K562 (cell line): Measurements from ENCODE around the gene ACKR2. TPM values are rescaled to one million over a fixed set of nuclear protein-coding genes. Genes with fewer than 3 reads are reported as not detected.

Experiments
- ARID2 ChIP-seq: fragments of 450-650 bp; IDR thresholded peaks from 2 replicates; pipeline ENCODE4 v1.6.1; 2017; ENCODE audit warnings: antibody characterized with exemption, mild to moderate bottlenecking
- BMI1 ChIP-seq: fragments of 150-350 bp; IDR thresholded peaks from 2 replicates; pipeline ENCODE4 v1.6.1; 2014; ENCODE audit warnings: low read length
- MCM7 ChIP-seq, 2 experiments: fragments of 450-650 bp; IDR thresholded peaks; 2 replicates each; pipeline ENCODE4 v1.6.1; 2016 to 2018
- NFXL1 ChIP-seq: fragments of 450-650 bp; formaldehyde crosslinking; IDR thresholded peaks from 2 replicates; pipeline ENCODE4 v1.4.0; 2021; ENCODE audit warnings: mild to moderate bottlenecking
- RBM15 ChIP-seq: fragments of 200-400 bp; formaldehyde crosslinking; IDR thresholded peaks from 2 replicates; pipeline ENCODE4 v1.6.1; 2018; ENCODE audit warnings: mild to moderate bottlenecking, low read length, moderate library complexity; ENCODE audit not compliant: insufficient read depth
- RUNX1 ChIP-seq: sonication (generic); IDR thresholded peaks from 2 replicates; pipeline ENCODE4 v1.6.1; 2016; ENCODE audit warnings: antibody characterized with exemption, low read depth
- SMAD3 ChIP-seq: fragments of 450-650 bp; formaldehyde crosslinking; conservative IDR thresholded peaks from 2 replicates; pipeline ENCODE4 v1.4.0; 2020; ENCODE audit warnings: mild to moderate bottlenecking
- SMARCA5 ChIP-seq: fragments of 450-650 bp; IDR thresholded peaks from 2 replicates; pipeline ENCODE4 v1.6.1; 2016
- SMC3 ChIP-seq: conservative IDR thresholded peaks from 2 replicates; pipeline ENCODE4 v1.6.1; 2011; ENCODE audit warnings: low read depth, low read length, improper control_type of control experiment; ENCODE audit not compliant: insufficient read depth
- ZNF165 ChIP-seq: fragments of 250-450 bp; sonication (Bioruptor Pico); IDR thresholded peaks from 2 replicates; pipeline ENCODE4 v1.4.0; 2020; ENCODE audit warnings: borderline replicate concordance
- ZNF354B ChIP-seq: fragments of 250-450 bp; sonication (Bioruptor Pico); IDR thresholded peaks from 2 replicates; pipeline ENCODE4 v1.4.0; 2020
- polyA plus RNA-seq, 8 experiments: library from polyadenylated mRNA; depleted of rRNA in 4 of 8; stranded (reverse) in 5 of 8; unstranded in 3 of 8; fragments of >200 nt; fragmentation: Nextera tagmentation in 2 of 8; fragmentation: Illumina TruSeq in 1 of 8; extraction: Ambion mirVana in 2 of 8; extraction: Trizol in 1 of 8; gene quantifications; 2 replicates each; pipeline versions ENCODE4 v1.2.1 to v1.2.3, GENCODE V29; 2011 to 2014; ENCODE audit warnings: inconsistent platforms in 1 of 8, missing spikeins in 1 of 8
- total RNA-seq, 7 experiments: library from RNA; depleted of rRNA in 6 of 7; stranded (reverse); fragments of >200 nt in 6 of 7; fragmentation: Illumina TruSeq in 2 of 7; extraction: Trizol in 2 of 7; gene quantifications; 2 replicates each; pipeline versions ENCODE4 v1.2.1 to v1.2.3, GENCODE V29; 2011 to 2021; ENCODE audit warnings: low replicate concordance in 1 of 7
- TF ChIP-seq, protein P1 (sequence below), 2 experiments: fragments of 450-650 bp; formaldehyde crosslinking in 1 of 2; IDR thresholded peaks; 2 replicates each; pipeline versions ENCODE4 v1.4.0 to v1.6.1; 2014 to 2020; ENCODE audit warnings: mild to moderate bottlenecking in 2 of 2, borderline replicate concordance in 1 of 2, low read depth in 1 of 2

Gene ACKR2
- total and polyA plus RNA-seq, 9 of the 15 experiments (the other 6 are each of a cell fraction or from before 2014, with no cell fraction given): 0.03 to 0.69 (median 0.25) TPM; not detected in 1

DNA sequence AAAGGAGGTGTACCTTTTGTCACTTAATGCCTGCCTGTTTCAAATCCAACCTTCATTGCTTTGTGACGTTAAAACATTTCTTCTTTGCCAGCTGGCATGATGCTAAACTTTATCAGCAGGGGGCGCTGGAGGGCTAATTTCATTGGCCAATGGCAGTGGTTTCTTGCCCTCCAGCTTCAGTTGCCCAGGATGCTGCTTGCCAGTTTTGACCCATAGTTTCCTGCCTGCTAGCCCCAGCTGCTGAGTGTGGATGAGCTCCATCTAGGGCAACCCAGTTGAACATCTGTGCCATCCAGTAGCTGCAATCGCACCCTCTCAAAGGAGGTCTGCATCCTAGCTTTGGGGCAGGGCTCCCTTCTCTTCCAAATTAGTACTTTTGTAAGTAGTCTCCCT lies 22.1 kb downstream of the ACKR2 start (continued):
- peak; percentile 90 for TF ChIP-seq SMC3
- TF ChIP-seq, protein P1, sequence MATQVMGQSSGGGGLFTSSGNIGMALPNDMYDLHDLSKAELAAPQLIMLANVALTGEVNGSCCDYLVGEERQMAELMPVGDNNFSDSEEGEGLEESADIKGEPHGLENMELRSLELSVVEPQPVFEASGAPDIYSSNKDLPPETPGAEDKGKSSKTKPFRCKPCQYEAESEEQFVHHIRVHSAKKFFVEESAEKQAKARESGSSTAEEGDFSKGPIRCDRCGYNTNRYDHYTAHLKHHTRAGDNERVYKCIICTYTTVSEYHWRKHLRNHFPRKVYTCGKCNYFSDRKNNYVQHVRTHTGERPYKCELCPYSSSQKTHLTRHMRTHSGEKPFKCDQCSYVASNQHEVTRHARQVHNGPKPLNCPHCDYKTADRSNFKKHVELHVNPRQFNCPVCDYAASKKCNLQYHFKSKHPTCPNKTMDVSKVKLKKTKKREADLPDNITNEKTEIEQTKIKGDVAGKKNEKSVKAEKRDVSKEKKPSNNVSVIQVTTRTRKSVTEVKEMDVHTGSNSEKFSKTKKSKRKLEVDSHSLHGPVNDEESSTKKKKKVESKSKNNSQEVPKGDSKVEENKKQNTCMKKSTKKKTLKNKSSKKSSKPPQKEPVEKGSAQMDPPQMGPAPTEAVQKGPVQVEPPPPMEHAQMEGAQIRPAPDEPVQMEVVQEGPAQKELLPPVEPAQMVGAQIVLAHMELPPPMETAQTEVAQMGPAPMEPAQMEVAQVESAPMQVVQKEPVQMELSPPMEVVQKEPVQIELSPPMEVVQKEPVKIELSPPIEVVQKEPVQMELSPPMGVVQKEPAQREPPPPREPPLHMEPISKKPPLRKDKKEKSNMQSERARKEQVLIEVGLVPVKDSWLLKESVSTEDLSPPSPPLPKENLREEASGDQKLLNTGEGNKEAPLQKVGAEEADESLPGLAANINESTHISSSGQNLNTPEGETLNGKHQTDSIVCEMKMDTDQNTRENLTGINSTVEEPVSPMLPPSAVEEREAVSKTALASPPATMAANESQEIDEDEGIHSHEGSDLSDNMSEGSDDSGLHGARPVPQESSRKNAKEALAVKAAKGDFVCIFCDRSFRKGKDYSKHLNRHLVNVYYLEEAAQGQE (IDR thresholded peaks at IDR 0.05; ENCODE audit: borderline replicate concordance): peak; percentile 85; the same call in 1 of the 2 replicates
- TF ChIP-seq, protein P1 (CRISPR knock-in tag; IDR thresholded peaks at IDR 0.05; ENCODE audit: low read depth): no peak
- no peak for TF ChIP-seq RBM15
- TF ChIP-seq SMARCA5: no peak
- no peak for TF ChIP-seq SMAD3
- TF ChIP-seq RUNX1: no peak
- TF ChIP-seq MCM7 (IDR thresholded peaks at IDR 0.05): no peak
- TF ChIP-seq BMI1: peak; percentile 35; the same call in 1 of the 2 replicates
- no peak for TF ChIP-seq NFXL1
- TF ChIP-seq ARID2: 0 out of 2 replicates have a peak, but pooled peaks have one; percentile 53
- TF ChIP-seq ZNF354B (CRISPR knock-in tag): no peak
- no peak for TF ChIP-seq ZNF165 (CRISPR knock-in tag)
